ENCODE data around the gene OSBPL7. TPM values are rescaled to one million over a fixed set of nuclear protein-coding genes. Genes with fewer than 3 reads are reported as not detected.

OSBPL7 gene
- total and polyA plus RNA-seq, 8 donors: 8.4 to 34.7 (median 13.7) TPM

DNA sequence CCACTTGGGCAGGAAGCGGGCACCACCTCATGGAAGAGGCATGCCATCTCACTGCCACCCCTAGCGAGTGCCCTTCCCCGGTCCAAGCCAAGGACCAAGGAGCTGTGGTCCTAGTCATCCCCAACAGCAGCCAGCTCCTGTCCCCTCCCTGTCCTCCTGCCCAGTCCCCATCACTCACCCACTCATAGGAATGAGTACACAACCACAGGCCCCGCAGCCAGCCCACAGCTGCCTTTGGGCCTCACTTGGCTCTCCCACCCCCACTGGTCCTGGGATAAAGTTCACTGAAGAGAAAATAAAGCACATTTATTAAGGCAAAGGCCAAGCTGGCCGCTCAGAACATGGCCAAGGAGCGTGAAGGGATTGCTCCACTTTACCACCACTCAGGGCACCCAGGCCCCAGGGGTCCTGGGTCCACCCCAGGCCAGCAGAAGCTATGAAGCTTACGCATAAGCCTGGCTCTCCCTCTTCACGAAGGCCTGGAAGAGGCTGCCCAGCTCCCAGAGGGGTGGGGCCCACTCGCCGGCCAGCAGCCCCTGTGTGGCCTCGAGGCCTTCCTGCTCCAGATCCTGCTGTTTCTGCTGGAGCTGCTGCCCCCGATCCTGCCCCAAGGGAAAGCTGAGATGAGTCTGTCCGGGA is 15.9 kb upstream of the OSBPL7 start:
- no peak for FAIRE-seq
- Histone ChIP-seq H3K36me3 (no peaks in the 10 kb centered on the region), H3K4me1 (peaks cover 8 to 18% (median 13%) of the 10 kb centered on the region in 3 donors), H3K27ac (no peak overlapping the region), H3K27me3 (no peaks in the 10 kb centered on the region), H3K4me3 (no peak overlapping the region), H3K9me3 (no peaks in the 10 kb centered on the region)
- intact Hi-C loops (cut with DNase I): no loop called here
- DNase-seq: peak in 1 of 6 donors; percentile 56
- TF ChIP-seq, protein P1, sequence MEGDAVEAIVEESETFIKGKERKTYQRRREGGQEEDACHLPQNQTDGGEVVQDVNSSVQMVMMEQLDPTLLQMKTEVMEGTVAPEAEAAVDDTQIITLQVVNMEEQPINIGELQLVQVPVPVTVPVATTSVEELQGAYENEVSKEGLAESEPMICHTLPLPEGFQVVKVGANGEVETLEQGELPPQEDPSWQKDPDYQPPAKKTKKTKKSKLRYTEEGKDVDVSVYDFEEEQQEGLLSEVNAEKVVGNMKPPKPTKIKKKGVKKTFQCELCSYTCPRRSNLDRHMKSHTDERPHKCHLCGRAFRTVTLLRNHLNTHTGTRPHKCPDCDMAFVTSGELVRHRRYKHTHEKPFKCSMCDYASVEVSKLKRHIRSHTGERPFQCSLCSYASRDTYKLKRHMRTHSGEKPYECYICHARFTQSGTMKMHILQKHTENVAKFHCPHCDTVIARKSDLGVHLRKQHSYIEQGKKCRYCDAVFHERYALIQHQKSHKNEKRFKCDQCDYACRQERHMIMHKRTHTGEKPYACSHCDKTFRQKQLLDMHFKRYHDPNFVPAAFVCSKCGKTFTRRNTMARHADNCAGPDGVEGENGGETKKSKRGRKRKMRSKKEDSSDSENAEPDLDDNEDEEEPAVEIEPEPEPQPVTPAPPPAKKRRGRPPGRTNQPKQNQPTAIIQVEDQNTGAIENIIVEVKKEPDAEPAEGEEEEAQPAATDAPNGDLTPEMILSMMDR (IDR thresholded peaks at IDR 0.05): no peak
- ATAC-seq: no peak
- WGBS, 2 donors: 80 to 81% methylated on average over 13 of the region's 13 CpGs

DNA sequence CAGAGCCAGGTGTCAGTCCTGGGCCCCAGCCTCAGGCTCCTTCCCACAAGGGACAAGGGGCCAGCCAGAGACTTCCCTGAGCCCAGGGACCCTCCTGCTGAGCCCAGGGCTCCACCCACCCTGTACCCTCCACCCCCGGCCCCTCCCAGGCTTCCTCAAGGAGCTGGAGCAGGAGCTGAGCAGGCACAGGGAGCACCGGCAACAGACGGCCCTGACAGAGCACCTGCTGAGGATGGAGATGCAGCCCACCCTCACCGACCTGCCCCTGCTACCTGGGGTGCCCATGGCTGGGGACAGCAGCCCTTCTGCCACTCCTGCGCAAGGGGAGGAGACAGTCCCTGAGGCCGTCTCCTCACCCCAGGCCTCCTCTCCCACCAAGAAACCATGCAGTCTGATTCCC is 15.0 kb upstream of the OSBPL7 start:
- intact Hi-C loops (cut with DNase I): no loop called here
- Histone ChIP-seq H3K4me3 (no peak overlapping the region), H3K27ac (no peak overlapping the region), H3K27me3 (no peaks in the 10 kb centered on the region), H3K36me3 (no peaks in the 10 kb centered on the region), H3K4me1 (peaks cover under 1 to 14% (median 10%) of the 10 kb centered on the region in 3 donors), H3K9me3 (no peaks in the 10 kb centered on the region)
- WGBS, 2 donors: 86% methylated on average over 6 of the region's 6 CpGs
- DNase-seq (peak in 1 of 6 donors; percentile 72), FAIRE-seq (no peak), ATAC-seq (no peak)
- TF ChIP-seq, protein P1 (IDR thresholded peaks at IDR 0.05): no peak

DNA sequence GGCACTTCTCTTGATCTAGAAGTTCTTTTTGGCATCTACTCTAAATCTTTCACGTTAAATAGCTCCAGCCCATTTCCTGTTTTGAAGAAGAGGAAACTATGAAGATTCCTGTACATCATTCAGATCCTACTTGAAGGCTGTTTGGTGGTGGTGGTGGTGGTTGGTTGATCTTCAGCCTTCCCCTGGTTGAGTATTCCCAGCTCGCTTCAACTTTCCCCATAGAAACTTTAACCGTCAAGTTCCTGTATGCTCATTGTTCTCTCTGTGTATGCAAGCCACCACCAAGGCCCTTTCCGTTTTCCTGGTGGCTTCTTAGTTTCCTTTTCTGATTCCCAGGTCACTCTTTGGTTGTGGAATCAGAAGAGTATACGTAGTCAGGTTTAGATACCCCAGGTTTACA is 13.2 kb upstream of the OSBPL7 start:
- Histone ChIP-seq H3K9me3 (no peaks in the 10 kb centered on the region), H3K4me3 (no peak overlapping the region), H3K36me3 (no peaks in the 10 kb centered on the region), H3K27ac (no peak overlapping the region), H3K4me1 (peaks cover 0 to 11% (median 10%) of the 10 kb centered on the region in 3 donors), H3K27me3 (no peaks in the 10 kb centered on the region)
- ATAC-seq (no peak), FAIRE-seq (no peak), DNase-seq (no peak)
- intact Hi-C loops (cut with DNase I): no loop called here
- 62 to 75% methylated on average over 5 of the region's 5 CpGs for WGBS, 2 donors
- TF ChIP-seq, protein P1 (IDR thresholded peaks at IDR 0.05): no peak

DNA sequence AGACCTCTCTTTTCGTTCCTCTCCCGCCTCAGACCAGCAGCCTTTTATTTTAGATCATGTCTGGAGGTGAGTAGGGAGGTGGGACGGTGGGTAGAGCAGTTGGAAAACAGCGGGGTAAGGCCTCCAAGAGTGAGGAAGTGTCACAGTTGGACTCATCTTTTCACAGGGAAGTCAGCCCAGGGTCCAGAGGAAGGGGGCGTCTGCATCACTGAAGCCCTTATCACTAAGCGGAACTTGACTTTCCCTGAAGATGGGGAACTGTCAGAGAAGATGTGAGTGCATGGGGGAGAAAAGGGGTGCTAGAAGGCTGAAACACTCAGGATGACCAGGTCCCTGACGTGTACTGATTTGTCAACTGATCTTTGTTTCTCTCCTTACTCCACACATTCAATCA is 10.3 kb upstream of the OSBPL7 start:
- Histone ChIP-seq H3K36me3 (peaks cover 0 to 8% (median 4%) of the 10 kb centered on the region in 3 donors), H3K27ac (no peak overlapping the region), H3K27me3 (no peaks in the 10 kb centered on the region), H3K9me3 (no peaks in the 10 kb centered on the region), H3K4me1 (peaks cover 0 to 11% (median 10%) of the 10 kb centered on the region in 3 donors), H3K4me3 (peak overlapping the region; percentile 60 to 97 (median 76))
- WGBS, 2 donors: 14% methylated on average over 7 of the region's 7 CpGs
- ATAC-seq (peak in 2 of 4 donors; percentile 7 to 25), DNase-seq (no peak), FAIRE-seq (no peak)
- TF ChIP-seq, protein P1 (IDR thresholded peaks at IDR 0.05): no peak
- intact Hi-C loops (cut with DNase I): no loop called here
